CD4-positive, alpha-beta T cell treated with Interleukin-15 for 4 hours (primary cell): ENCODE results near the gene UMOD.

Experiments
- DNase-seq: peaks from one replicate; pipeline ENCODE4 v3.0.0-alpha.2; 2020; ENCODE audit warnings: low spot score

Gene UMOD

DNA sequence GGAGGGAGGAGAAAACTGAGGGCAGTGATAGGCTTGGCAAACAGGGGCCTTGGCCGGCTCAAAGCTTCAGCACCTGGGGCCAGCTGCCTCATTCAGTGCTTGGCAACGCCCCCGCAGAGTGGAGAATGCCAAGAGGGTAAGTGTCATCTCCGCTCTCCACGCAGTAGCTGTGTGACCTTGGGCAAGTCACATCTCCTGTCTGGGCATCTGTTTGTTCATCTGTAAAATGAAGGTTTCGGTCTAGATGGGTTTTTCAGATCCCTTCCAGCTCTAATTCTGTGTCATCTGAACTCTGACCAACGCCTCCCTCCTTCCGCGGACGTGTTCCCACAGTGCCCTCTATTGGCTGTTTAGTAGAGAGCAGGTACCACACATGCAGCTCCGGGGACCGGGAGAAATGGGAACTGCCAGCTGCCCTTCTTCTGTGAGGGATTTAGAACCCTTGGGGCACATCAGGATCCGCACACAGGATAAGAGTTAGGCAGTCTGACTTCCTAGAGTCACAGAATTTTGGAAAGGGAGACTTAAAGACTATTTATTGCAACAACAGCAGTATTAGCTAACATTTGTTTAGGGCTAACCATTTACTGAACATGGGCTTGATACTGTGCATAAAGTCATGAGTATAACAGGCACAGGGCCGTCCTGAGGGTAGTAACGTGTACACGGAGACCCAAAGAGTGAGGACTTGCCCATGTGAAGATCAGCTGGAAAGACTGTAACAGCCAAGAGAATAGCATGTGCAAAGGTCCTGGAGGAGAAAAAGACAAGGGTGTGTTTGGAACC is 52.0 kb downstream of the UMOD start:
- DNase-seq = peak; percentile 13

DNA sequence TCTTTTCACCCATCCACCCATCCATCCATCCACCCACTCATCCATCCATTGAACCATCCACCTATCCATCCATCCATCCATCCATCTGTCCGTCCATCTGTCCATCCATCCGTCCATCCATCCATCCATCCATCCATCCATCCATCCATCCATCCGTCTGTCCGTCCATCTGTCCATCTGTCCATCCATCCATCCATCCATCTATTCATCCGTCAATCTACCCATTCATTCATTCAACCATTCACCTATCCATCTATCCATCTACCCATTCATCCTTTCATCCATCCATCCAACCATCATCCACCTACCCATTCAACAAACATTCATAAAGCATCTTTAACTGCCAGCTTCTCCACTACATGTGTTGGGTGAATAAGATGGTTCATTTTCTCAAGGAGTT is 54.1 kb downstream of the UMOD start:
- no peak for DNase-seq

DNA sequence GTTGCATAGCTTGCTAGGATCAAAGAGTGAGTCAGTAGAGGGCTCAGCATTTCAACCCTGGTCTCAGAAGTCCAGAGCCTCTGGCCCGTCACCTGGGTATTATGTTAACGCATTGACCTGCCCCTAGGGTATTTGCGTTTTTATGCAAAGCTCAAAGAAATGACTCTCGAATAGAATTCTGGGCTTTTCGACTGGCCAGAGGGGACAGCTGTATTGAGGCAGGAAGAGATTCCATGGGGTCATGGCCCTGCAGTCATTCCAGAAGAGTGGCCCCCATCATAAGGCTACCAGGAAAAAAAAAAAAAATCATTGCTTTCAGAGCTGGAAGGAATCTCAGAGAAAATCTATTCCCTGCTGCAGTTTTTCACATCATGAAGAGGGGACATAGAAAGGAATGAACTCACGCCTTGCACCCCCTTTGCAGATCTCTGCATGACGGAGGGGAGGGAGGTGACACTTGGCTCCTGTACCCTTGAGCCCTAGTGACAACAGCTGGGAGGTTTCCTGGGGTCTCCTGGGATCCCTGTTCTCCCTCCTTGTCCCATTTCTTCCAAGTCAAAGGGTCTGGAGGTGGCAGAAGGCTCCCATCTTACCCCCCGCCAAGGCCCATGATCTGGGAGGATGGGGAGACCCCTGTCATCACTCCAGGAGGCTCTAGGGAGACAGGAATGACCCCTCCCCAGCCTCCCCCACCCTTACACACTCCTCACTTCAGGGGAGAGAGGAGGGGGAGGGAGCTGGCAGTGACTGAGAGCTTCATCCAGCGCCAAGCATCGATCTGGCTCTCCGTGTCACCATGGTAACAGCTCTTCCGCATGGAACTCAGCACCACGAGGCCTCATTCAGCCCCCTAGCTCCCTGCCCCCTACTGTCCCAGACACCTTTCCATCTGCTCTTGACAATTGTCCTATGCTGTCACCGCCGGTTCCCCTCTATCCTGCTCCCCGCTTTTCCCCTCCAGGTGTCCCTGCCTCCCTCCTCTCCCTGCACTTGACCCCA is 61.0 kb downstream of the UMOD start:
- DNase-seq = no peak

DNA sequence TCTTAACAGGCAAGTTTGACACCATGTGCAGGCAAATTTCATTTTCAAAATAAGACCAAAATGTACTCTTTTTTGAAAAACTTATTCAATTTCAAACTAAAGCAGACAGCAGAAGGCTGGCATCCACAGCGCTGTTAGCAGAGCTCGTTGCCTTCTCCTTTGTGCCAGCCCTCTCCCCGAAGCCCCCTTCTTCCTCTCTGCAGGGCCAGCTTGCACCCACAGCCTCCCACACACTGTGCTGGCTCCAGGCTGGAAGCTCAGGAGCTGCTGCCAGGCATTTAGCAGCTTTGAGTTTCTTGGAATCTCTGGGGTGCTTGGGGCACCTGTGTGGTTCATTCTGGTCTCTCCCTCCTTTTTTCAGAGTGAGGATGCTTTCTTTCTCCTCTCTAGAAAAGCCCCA is 62.9 kb downstream of the UMOD start:
- no peak for DNase-seq

DNA sequence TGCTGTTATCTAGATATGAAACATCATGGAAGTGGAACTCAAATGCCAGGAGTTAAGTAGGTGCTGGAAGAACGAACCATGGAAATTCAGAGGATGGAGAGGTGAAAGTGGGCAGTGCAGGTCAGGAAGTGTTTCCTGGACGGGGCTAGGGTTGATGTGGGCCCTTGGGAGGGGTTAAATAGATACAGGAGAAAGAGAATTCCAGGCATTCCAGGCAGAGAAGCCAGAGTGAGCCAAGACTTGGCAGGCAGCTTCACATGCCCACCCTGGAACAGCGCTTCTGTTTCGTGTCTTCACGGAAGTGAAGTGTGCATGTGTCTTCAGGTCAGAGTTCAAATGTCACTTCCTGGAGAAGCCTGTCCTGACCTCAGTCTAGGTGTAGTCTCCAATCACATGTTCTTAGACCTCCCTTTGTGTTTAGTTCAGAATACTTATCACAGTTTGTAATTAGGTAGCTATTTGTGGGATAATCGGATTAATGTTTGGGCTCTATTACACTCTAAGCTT is 66.5 kb downstream of the UMOD start:
- no peak for DNase-seq
